Esophagus muscularis mucosa (tissue), 4 donors: ENCODE results near the gene CD27. TPM values are rescaled to one million over a fixed set of nuclear protein-coding genes. Genes with fewer than 3 reads are reported as not detected.

Source experiments
- DNase-seq: peaks from one replicate; pipeline ENCODE4 v3.0.0-alpha.2; 2017; ENCODE audit errors: extremely low spot score
- H3K27ac ChIP-seq, 4 donors: fragments of 200-600 bp; sonication (generic); replicated peaks in 1 of 4; 1 replicate in 3 of 4; 2 replicates in 1 of 4; pipeline ENCODE4 v1.5.1; 2016 to 2019; ENCODE audit warnings: mild to moderate bottlenecking in 1 of 4
- H3K27me3 ChIP-seq, 4 donors: fragments of 200-600 bp; sonication (generic); one replicate each; pipeline versions ENCODE4 v1.5.1 to v1.6.0; 2016 to 2019
- H3K36me3 ChIP-seq, 4 donors: fragments of 200-600 bp; sonication (generic); one replicate each; pipeline ENCODE4 v1.5.1; 2016 to 2019
- H3K4me1 ChIP-seq, 4 donors: fragments of 200-600 bp; sonication (generic); one replicate each; pipeline ENCODE4 v1.5.1; 2016 to 2019
- H3K4me3 ChIP-seq, 4 donors: fragments of 200-600 bp; sonication (generic); 1 replicate in 2 of 4; 2 replicates in 2 of 4; pipeline ENCODE4 v1.5.1; 2016 to 2019; ENCODE audit warnings: mild to moderate bottlenecking in 4 of 4, moderate library complexity in 1 of 4
- H3K9me3 ChIP-seq, 4 donors: fragments of 200-600 bp; sonication (generic); 1 replicate in 3 of 4; 2 replicates in 1 of 4; pipeline ENCODE4 v1.5.1; 2016 to 2019
- CTCF ChIP-seq, 3 experiments: fragments of 200-600 bp in 2 of 3; fragments of 450-650 bp in 1 of 3; sonication (generic) in 2 of 3; IDR thresholded peaks; one replicate each; pipeline ENCODE4 v1.5.1; 2017 to 2019; ENCODE audit warnings: antibody characterized with exemption in 3 of 3, mild to moderate bottlenecking in 2 of 3, moderate library complexity in 1 of 3
- EP300 ChIP-seq: sonication (generic); formaldehyde crosslinking; IDR thresholded peaks from one replicate; pipeline ENCODE4 v1.6.1; 2017; ENCODE audit warnings: antibody characterized with exemption
- POLR2A ChIP-seq: fragments of 450-650 bp; IDR thresholded peaks from one replicate; pipeline ENCODE4 v1.6.1; 2017; ENCODE audit warnings: antibody characterized with exemption, moderate library complexity, mild to moderate bottlenecking, low read depth
- POLR2AphosphoS5 ChIP-seq, 2 donors: sonication (generic); formaldehyde crosslinking; IDR thresholded peaks; one replicate each; pipeline ENCODE4 v1.6.1; 2017; ENCODE audit warnings: antibody characterized with exemption in 2 of 2
- WGBS: methylation state at CpG from one replicate; pipeline ENCODE4 v1.1.5; 2018; 5-methylcytosine and 5-hydroxymethylcytosine counted together
- intact Hi-C: fragments of 100-400 bp; cut with DNase I; formaldehyde crosslinking; loops from one replicate; pipeline ENCODE4 v1.15.1; 2023
- total RNA-seq, 4 donors: library from RNA; depleted of rRNA; stranded (reverse); fragments of >200 nt; gene quantifications; one replicate each; pipeline versions ENCODE4 v1.1.0 to v1.2.1, GENCODE V29; 2016

CD27 gene
- total RNA-seq, 4 donors from 2014 or later = 0.66 TPM; not detected in 3

- H3K36me3 ChIP-seq = peaks cover 13 to 39% (median 30%) of the 10 kb centered on the region in 4 donors
These were observed 23.5 kb downstream of the CD27 start for GRCh38 chr12:6468283-6468575.

GRCh38 chr12:6469092-6469491 lies 24.3 kb downstream of the CD27 start:
- intact Hi-C loops = loop anchor here (5.0 kb wide), 1 partner anchor 132 kb away; no protein-coding TSS in a partner anchor
- Histone ChIP-seq H3K27me3 (no peaks in the 10 kb centered on the region), H3K4me1 (peaks cover 15 to 54% (median 43%) of the 10 kb centered on the region in 4 donors), H3K9me3 (no peaks in the 10 kb centered on the region), H3K4me3 (peak overlapping the region; percentile 60 to 97 (median 84)), H3K36me3 (peaks cover 10 to 31% (median 21%) of the 10 kb centered on the region in 4 donors), H3K27ac (peak overlapping the region; percentile 87 to 94 (median 88))
- 78% methylated on average over 6 of the region's 6 CpGs for WGBS
- TF ChIP-seq CTCF (IDR thresholded peaks at IDR 0.05) (no peak), POLR2A (no peak), EP300 (no peak), POLR2AphosphoS5 (IDR thresholded peaks at IDR 0.05) (no peak)
- DNase-seq = no peak

More at GRCh38 chr12:6468283-6468575, 23.5 kb downstream of the CD27 start:
- no peak for DNase-seq
- Histone ChIP-seq H3K27me3 (no peaks in the 10 kb centered on the region), H3K4me1 (peaks cover 19 to 60% (median 47%) of the 10 kb centered on the region in 4 donors), H3K9me3 (no peaks in the 10 kb centered on the region), H3K4me3 (no peak overlapping the region), H3K27ac (peak overlapping the region in 2 of 4 donors; percentile 2 to 87)
- TF ChIP-seq POLR2A (no peak), CTCF (IDR thresholded peaks at IDR 0.05) (no peak), EP300 (no peak), POLR2AphosphoS5 (IDR thresholded peaks at IDR 0.05) (no peak)
- intact Hi-C loops = loop anchor here (5.0 kb wide), 1 partner anchor 131 kb away; no protein-coding TSS in a partner anchor

GRCh38 chr12:6469609-6470374 lies 25.0 kb downstream of the CD27 start:
- no peak for DNase-seq
- Histone ChIP-seq H3K27me3 (no peaks in the 10 kb centered on the region), H3K4me3 (peak overlapping the region; percentile 60 to 97 (median 84)), H3K36me3 (peaks cover 3 to 24% (median 14%) of the 10 kb centered on the region in 4 donors), H3K27ac (peak overlapping the region; percentile 87 to 94 (median 88)), H3K9me3 (no peaks in the 10 kb centered on the region), H3K4me1 (peaks cover 15 to 54% (median 43%) of the 10 kb centered on the region in 4 donors)
- WGBS = 22% methylated on average over 10 of the region's 16 CpGs
- no peak for TF ChIP-seq POLR2AphosphoS5 (IDR thresholded peaks at IDR 0.05)
- TF ChIP-seq EP300 = no peak
- TF ChIP-seq CTCF (IDR thresholded peaks at IDR 0.05) = no peak
- no peak for TF ChIP-seq POLR2A
- intact Hi-C loops = loop anchor here (2.0 to 5.0 kb wide), 2 partner anchors 63 to 132 kb away; no protein-coding TSS in a partner anchor

GRCh38 chr12:6470375-6471163 lies 25.8 kb downstream of the CD27 start, which contains the start of gene VAMP1:
TSS of gene VAMP1 (minus strand) at chr12:6470677. CDS start at chr12:6470531, 146 bp downstream.
- H3K4me1 ChIP-seq = peaks cover 15 to 52% (median 40%) of the 10 kb centered on the region in 4 donors
- under 1% methylated on average over 28 of the region's 69 CpGs for WGBS
- DNase-seq = peak; percentile 100
- no peaks in the 10 kb centered on the region for H3K27me3 ChIP-seq
- peak within 1 kb of the TSS; percentile 60 to 97 (median 84) for H3K4me3 ChIP-seq
- H3K9me3 ChIP-seq = no peaks in the 10 kb centered on the region
- intact Hi-C loops = loop anchor here (2.0 kb wide), 1 partner anchor 62 kb away; no protein-coding TSS in a partner anchor
- peak within 1 kb of the TSS; percentile 87 to 94 (median 88) for H3K27ac ChIP-seq
- peaks cover 0 to 19% (median 9%) of the 10 kb centered on the region in 4 donors for H3K36me3 ChIP-seq
- TF ChIP-seq POLR2AphosphoS5 (IDR thresholded peaks at IDR 0.05) = peak; percentile 95 to 100
- peak; percentile 97 for TF ChIP-seq POLR2A
- TF ChIP-seq EP300 = no peak
- no peak for TF ChIP-seq CTCF (IDR thresholded peaks at IDR 0.05)
